Ovary (tissue), 9 donors: ENCODE results near the gene EVC2. TPM values are rescaled to one million over a fixed set of nuclear protein-coding genes. Genes with fewer than 3 reads are reported as not detected.

Experiments
- DNase-seq, 5 donors: peaks; one replicate each; pipeline ENCODE4 v3.0.0-alpha.2; 2019 to 2020
- H3K27ac ChIP-seq, 2 donors: fragments of 200-600 bp; one replicate each; pipeline versions ENCODE4 v1.5.1 to v1.8.0; 2019 to 2022
- H3K27me3 ChIP-seq: fragments of 200-600 bp; one replicate; pipeline ENCODE4 v1.8.0; 2022
- H3K36me3 ChIP-seq: fragments of 200-600 bp; sonication (generic); one replicate; pipeline ENCODE4 v1.5.1; 2019
- H3K4me1 ChIP-seq: one replicate; pipeline ENCODE4 v1.8.1; 2013; ENCODE audit warnings: mild to moderate bottlenecking, moderate library complexity; ENCODE audit not compliant: insufficient read depth
- H3K4me3 ChIP-seq: fragments of 200-600 bp; sonication (generic); one replicate; pipeline ENCODE4 v1.5.1; 2017
- H3K9me3 ChIP-seq, 2 donors: fragments of 200-600 bp in 1 of 2; sonication (generic) in 1 of 2; one replicate each; pipeline versions ENCODE4 v1.5.1 to v1.8.1; 2013 to 2019; ENCODE audit warnings: mild to moderate bottlenecking in 1 of 2, moderate library complexity in 1 of 2
- EP300 ChIP-seq: sonication (generic); formaldehyde crosslinking; IDR thresholded peaks from one replicate; pipeline ENCODE4 v1.6.1; 2017; ENCODE audit warnings: antibody characterized with exemption
- POLR2A ChIP-seq: fragments of 450-650 bp; IDR thresholded peaks from one replicate; pipeline ENCODE4 v1.6.1; 2017; ENCODE audit warnings: antibody characterized with exemption, mild to moderate bottlenecking, moderate library complexity
- WGBS, 3 donors: extraction: QIAGEN DNeasy Blood & Tissue Kit in 1 of 3; methylation state at CpG; one replicate each; pipeline versions ENCODE4 v1.1.5 to v1.1.7; 2013 to 2017; 5-methylcytosine and 5-hydroxymethylcytosine counted together
- intact Hi-C, 4 donors: fragments of 100-400 bp; cut with DNase I; formaldehyde crosslinking; loops; one replicate each; pipeline versions ENCODE4 v1.11.0 to v1.15.1; 2022 to 2023
- polyA plus RNA-seq, 2 donors: library from polyadenylated mRNA; stranded (reverse); fragments of 200-250 nt in 1 of 2; fragments of 350-450 nt in 1 of 2; fragmentation: Illumina TruSeq in 1 of 2; extraction: RNeasy Lipid Tissue Mini Kit (QIAGEN cat#74804) in 1 of 2; gene quantifications; one replicate each; pipeline ENCODE4 v1.2.3, GENCODE V29; 2013 to 2014
- total RNA-seq, 7 donors: library from RNA; depleted of rRNA in 2 of 7; stranded (reverse); fragments of >200 nt in 2 of 7; fragmentation: NEBNext Ultra II Directional in 3 of 7; extraction: Animal tissue kit (Norgen Biotek cat#: 25700) in 3 of 7; gene quantifications; one replicate each; pipeline versions ENCODE4 v1.1.0 to v1.2.4, GENCODE V29; 2016 to 2023
- TF ChIP-seq, protein P1 (sequence below), 3 donors: fragments of 450-650 bp in 2 of 3; fragments of 200-600 bp in 1 of 3; IDR thresholded peaks; one replicate each; pipeline versions ENCODE4 v1.5.1 to v1.8.0; 2016 to 2022; ENCODE audit warnings: antibody characterized with exemption in 3 of 3, mild to moderate bottlenecking in 1 of 3
- donor health status: DM: no; HTN: no; CAD: no; lungs with moderate emphysema.
- donor health status: DM: no; HTN: no; CAD: no.
- donor health status: Bipolar disorder and iron deficiency.
- donor health status: DM: yes; HTN: yes; CAD: no.
- donor health status: DM: no; HTN: no; CAD: no.
- donor health status: DM: yes; HTN: yes; CAD: no.

The EVC2 gene
- total and polyA plus RNA-seq, 9 donors = 8.1 to 19.4 (median 14.0) TPM

DNA sequence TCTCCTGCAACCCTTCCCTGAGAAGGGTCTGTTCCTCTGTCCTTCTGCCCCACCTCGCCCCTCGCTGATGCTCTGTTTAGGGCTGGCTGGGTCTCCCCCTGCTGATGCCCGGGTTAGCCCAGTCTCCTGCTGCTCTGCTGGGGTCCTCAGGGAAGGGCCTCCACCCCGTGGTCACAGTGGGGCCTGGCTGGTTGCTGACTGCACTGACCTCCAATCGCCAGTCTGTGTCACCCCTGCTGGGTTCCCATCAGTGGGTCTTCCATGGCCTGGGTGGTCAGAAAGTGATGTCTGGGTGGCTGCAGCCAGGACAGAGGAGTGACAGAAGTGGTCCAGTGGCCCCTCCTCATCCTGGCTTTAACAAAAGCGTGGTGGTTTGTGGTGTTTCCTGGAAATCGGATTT lies 47.3 kb upstream of the EVC2 start:
- Histone ChIP-seq H3K36me3 (peaks cover 5% of the 10 kb centered on the region), H3K4me1 (no peaks in the 10 kb centered on the region)
- DNase-seq = no peak

DNA sequence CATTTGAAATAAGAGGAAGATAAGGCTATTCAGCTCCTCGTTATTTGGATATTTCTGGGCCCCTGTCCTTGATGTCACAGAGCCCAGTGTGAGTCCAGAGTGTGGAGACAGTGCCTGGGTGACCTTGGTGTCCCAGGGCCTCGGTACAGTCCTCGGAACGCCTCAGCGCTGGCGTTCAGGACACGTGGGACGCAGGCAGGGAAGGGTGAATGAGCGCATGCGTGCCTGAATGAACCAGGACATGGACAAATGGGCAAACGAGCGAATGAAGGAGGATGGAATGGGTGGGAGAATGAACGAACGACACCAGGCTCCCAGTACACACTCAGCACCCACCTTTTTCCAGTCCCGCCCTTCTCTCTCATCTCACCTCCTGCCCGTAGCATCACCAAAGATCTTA lies 46.8 kb upstream of the EVC2 start:
- H3K36me3 ChIP-seq = peaks cover 5% of the 10 kb centered on the region
- DNase-seq = no peak

More for the DNA sequence above, 47.3 kb upstream of the EVC2 start:
- H3K4me3 ChIP-seq = no peak overlapping the region
- no peaks in the 10 kb centered on the region for H3K9me3 ChIP-seq
- WGBS, 3 donors = 78 to 93% (median 89%) methylated on average over 6 to 7 of the region's 7 CpGs
- H3K27me3 ChIP-seq = no peaks in the 10 kb centered on the region
- TF ChIP-seq, protein P1, sequence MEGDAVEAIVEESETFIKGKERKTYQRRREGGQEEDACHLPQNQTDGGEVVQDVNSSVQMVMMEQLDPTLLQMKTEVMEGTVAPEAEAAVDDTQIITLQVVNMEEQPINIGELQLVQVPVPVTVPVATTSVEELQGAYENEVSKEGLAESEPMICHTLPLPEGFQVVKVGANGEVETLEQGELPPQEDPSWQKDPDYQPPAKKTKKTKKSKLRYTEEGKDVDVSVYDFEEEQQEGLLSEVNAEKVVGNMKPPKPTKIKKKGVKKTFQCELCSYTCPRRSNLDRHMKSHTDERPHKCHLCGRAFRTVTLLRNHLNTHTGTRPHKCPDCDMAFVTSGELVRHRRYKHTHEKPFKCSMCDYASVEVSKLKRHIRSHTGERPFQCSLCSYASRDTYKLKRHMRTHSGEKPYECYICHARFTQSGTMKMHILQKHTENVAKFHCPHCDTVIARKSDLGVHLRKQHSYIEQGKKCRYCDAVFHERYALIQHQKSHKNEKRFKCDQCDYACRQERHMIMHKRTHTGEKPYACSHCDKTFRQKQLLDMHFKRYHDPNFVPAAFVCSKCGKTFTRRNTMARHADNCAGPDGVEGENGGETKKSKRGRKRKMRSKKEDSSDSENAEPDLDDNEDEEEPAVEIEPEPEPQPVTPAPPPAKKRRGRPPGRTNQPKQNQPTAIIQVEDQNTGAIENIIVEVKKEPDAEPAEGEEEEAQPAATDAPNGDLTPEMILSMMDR (IDR thresholded peaks at IDR 0.05) = no peak
- TF ChIP-seq POLR2A (no peak), EP300 (no peak)
- no peak overlapping the region for H3K27ac ChIP-seq
- intact Hi-C loops = no loop called here

DNA sequence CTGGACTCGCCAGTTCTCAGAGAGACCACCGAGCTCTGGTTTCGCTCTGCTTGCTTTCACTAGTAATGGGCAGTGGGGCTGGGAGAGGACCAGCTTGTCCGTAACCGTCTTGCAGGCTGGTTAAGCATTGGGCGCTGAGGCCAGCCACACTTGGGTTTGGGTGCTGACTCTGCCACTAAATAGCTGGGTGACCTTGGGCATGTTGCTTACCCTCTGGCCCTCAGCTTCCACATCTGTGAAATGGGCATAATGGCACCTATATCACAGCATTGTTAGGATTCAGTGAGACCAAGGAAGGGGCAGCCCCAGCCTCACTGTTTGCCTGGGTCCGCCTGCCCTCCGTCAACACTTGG lies 46.1 kb upstream of the EVC2 start:
- 97 to 99% (median 97%) methylated on average over 8 of the region's 8 CpGs for WGBS, 3 donors
- Histone ChIP-seq H3K4me3 (no peak overlapping the region), H3K4me1 (no peaks in the 10 kb centered on the region), H3K27me3 (no peaks in the 10 kb centered on the region), H3K27ac (no peak overlapping the region), H3K36me3 (peaks cover 5% of the 10 kb centered on the region), H3K9me3 (no peaks in the 10 kb centered on the region)
- no peak for DNase-seq
- intact Hi-C loops = no loop called here
- TF ChIP-seq, protein P1 (IDR thresholded peaks at IDR 0.05) = no peak
- TF ChIP-seq POLR2A (no peak), EP300 (no peak)

More for the DNA sequence above, 46.8 kb upstream of the EVC2 start:
- H3K4me3 ChIP-seq = no peak overlapping the region
- WGBS, 3 donors = 86 to 94% (median 94%) methylated on average over 16 of the region's 16 CpGs
- no peak for TF ChIP-seq POLR2A
- TF ChIP-seq EP300 = no peak
- TF ChIP-seq, protein P1 (IDR thresholded peaks at IDR 0.05) = no peak
- intact Hi-C loops = no loop called here
- H3K4me1 ChIP-seq = no peaks in the 10 kb centered on the region
- no peaks in the 10 kb centered on the region for H3K27me3 ChIP-seq
- no peaks in the 10 kb centered on the region for H3K9me3 ChIP-seq
- H3K27ac ChIP-seq = no peak overlapping the region

DNA sequence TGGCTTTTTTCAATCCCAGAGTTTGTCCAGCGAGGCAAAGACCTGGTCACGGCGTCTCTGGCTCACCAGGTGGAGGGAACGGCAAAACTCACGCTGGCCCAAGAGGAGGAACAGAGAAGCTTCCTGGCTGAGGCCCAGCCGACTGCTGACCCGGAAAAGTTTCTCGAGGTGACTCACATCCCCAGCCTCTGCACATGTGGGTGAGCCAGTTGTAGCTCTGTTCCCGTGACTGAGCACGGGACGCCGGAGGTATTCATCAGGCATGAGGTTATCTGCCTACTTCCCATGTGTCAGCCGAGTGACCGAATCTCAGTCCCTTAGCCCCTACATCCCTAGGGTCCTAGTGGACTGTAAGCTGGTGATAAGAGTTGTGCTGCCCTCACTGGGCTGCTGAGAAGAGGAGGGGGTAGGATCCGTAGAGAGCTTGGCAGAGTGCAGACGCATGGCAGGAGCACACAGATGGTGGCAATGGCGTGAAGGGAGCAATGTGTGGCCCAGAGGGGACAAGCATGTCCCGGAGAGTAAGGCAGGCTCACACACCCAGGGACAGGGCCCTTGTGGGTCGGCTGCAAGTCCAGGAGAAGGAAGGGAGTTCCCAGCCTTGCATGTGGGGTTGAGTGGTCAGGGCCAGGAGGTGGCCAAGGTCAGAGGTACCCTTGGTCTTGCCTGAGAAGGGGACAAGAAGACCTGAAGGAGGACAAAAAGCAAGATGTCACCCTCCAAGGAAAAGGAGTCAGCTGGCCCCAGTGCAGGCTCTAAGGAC lies 45.6 kb upstream of the EVC2 start:
- intact Hi-C loops = no loop called here
- H3K4me3 ChIP-seq = no peak overlapping the region
- DNase-seq = no peak
- H3K27me3 ChIP-seq = no peaks in the 10 kb centered on the region
- TF ChIP-seq POLR2A (no peak), EP300 (no peak)
- TF ChIP-seq, protein P1 (IDR thresholded peaks at IDR 0.05) = no peak
- peaks cover 5% of the 10 kb centered on the region for H3K36me3 ChIP-seq
- no peak overlapping the region for H3K27ac ChIP-seq
- H3K4me1 ChIP-seq = no peaks in the 10 kb centered on the region
- WGBS, 3 donors = 62 to 81% (median 69%) methylated on average over 18 to 19 of the region's 19 CpGs
- H3K9me3 ChIP-seq = no peaks in the 10 kb centered on the region
